Measurements from ENCODE around the gene TRAF7.
"Not testable (repeated sequence)": the region's sequence is repeated elsewhere in the genome, so short reads cannot be mapped to it uniquely, and the experiment has no call there.

The TRAF7 gene

DNA sequence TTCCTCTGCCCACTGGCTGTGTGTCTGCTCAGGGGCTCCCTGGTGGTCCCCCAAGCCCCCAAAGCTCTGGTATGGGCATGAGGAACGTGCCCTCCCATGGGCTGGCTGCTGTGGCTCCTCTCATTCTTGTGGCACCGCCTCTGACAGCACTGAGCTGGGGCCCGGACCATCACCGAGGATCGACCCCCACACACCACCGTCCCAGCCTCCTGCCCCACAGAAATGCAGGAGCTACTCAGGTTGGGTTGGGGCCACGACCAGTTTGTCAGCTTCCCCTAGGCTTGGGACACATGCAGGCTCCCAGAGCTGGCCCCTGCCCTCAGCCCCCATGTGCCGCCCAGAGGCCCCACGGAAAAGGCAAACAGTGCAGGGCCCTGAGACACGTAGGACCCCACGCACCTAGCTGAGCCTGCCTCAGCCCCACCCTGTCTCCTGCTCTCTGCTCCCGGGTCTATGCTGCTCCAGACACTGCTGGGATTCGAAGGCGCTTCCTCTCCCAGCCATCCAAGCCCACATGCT lies 44.1 kb downstream of the TRAF7 start:
- DNase-seq (ENCODE audit: low read depth) = no peak

DNA sequence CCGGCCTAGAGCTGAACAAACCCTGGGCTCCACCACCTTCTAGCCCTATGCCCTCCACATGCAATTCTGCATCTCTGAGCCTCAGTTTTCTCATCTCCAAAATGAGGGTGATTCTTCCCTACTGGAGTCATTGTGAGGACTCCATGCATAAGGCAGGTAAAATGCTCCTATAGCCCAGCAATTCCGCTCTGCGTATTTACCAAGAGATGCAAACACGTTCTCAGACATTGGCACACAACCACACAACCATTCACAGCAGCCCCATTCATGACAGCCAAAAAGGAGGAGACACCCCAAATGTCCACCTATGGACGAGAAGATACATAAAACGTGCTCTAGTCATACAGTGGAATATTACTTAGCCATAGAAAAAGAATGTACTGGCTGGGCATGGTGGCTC lies 44.7 kb downstream of the TRAF7 start:
- DNase-seq (ENCODE audit: low read depth) = no peak

DNA sequence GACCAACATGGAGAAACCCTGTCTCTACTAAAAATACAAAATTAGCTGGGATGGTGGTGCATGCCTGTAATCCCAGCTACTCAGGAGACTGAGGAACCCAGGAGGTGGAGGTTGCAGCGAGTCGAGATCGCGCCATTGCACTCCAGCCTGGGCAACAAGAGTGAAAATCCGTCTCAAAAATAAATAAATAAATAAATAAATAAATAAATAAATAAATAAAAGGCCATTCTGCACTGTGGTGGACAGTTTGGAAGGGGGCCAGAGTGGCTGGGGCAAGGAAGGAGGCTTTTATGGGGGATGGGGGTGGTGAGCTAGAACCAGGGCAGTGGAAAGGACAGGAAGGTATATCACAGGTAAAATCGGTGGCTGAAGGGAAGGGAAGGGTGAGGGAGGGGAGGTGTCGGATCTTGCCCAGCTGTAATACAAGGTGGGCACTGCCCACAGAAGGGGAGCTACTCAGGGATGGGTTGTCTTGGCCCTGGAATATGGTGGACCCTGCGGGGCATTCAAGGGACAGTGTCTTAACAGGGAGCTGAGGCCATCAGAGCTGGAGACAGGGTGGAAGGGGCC lies 47.6 kb downstream of the TRAF7 start:
- DNase-seq (ENCODE audit: low read depth) = not testable (repeated sequence)

DNA sequence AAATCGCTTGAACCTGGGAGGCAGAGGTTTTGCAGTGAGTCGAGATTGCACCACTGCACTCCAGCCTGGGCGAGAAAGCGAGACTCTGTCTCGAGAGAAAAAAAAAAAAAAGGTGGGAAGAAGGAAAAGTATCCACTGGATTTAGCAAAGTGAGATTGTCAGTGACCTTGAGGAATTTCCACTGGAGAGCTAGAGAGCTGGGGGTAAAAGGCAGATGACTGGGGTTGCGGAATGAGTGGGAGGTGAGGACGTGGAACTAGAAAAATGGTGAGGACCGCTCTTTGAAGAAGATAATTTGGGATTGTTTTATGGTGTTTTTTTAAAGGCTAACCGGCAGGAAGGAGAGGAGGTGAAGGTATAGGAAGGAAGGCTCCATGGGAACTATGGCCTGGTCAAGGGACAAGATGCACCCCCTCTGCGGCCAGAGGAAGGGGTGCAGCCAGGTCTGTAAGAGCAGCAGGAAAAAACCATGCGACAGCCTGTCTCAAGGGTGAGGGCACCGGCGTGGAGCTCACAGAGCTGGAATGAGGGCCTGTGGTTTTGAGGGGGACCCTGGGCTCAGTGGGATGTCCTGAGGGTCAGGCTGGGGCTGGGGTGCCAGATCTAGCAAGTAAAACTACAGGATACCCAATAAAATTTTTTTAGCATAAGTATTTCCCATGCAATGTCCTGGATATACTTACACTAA lies 49.0 kb downstream of the TRAF7 start:
- no peak for DNase-seq (ENCODE audit: low read depth)

DNA sequence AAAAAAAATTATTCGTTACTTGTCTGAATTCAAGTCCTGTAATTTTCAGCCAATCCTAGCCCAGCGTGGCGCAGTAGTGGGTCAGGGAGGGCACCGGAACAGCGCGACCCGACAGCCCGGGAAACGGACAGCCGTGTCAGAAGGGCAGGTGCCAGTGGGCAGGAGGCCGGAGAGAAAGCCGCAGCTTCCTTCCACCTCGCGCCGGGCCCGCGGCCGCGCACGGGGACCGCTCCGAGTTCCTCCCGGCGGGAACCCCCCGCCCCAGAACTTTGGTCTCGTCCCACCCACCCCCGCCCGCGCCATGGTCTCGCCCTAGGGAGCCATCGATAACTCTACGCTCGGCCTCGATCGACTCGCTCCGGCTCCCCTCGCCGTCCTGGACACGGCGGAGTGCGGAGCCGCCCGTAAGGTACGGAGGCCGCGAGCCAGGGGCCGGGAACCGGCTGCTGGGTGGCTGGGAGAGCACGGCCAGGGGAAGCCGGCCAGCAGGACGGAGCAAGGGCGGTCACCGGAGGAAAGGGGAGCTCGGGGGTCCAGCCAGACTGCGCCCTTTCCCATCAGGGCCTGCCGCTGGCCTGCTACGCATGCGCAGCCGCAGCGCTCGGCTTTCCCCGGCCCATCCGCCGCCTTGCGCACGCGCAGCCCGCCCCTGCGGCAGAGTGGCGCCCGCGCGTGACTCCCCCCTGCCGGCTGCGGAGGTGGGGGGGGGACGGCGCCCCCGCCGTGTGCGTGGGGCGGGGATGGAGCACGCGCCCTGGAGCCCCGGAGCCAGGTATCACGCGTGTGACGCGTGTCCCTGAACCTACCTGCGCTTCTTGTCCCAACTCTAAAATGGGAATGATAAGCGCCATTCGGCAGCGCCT lies 49.8 kb downstream of the TRAF7 start, which contains the start of gene MLST8:
Gene MLST8 (plus strand): TSS at position 351 of the 863 bp plus-strand sequence. CDS start 632 bp downstream, outside the sequence.
- peak; percentile 85 for DNase-seq (ENCODE audit: low read depth)

DNA sequence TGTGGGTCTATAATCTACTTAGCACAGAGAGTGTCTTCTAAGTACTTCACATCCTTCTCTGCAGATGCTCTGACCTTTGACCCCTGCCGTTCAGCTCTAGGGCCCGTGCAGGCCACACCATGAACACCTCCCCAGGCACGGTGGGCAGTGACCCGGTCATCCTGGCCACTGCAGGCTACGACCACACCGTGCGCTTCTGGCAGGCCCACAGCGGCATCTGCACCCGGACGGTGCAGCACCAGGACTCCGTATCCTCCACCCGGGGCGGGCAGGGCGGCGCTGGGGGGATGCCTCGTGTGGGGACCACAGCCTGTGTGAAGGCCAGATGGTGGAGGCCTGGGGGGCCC lies 50.4 kb downstream of the TRAF7 start:
- no peak for DNase-seq (ENCODE audit: low read depth)

DNA sequence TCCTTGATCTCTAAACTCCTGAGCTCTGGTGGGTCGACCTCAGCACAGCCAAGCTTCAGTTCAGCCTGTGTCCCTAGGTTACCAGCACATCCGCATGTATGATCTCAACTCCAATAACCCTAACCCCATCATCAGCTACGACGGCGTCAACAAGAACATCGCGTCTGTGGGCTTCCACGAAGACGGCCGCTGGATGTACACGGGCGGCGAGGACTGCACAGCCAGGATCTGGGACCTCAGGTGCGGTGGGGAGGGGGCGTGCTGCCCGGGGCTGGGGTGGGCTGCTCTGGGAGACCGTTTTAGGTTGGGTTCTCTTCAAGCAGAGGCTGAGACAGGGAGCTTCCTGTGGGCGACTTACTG lies 50.8 kb downstream of the TRAF7 start:
- no peak for DNase-seq (ENCODE audit: low read depth)

DNA sequence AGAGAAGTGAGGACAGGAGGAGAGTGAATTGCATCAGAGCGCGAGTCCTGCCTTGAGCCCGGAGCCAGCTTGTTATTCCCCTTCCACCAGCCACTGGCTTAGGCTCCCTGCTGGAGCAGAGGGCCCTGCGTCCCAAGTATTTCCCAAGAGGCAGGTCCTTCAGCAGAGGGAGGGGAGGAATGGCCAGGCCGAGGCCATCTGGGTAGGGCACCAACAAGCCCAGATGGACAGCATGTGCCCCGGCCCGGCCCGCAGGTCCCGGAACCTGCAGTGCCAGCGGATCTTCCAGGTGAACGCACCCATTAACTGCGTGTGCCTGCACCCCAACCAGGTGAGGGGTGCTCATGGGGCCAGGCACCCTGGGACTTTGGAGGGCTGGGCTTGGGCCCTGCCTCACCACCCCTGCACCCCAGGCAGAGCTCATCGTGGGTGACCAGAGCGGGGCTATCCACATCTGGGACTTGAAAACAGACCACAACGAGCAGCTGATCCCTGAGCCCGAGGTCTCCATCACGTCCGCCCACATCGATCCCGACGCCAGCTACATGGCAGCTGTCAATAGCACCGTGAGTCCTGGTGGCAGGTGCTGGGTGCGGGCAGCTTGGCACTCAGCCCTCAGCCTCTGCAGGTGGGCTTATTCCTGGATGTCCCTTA lies 51.3 kb downstream of the TRAF7 start:
- no peak for DNase-seq (ENCODE audit: low read depth)

DNA sequence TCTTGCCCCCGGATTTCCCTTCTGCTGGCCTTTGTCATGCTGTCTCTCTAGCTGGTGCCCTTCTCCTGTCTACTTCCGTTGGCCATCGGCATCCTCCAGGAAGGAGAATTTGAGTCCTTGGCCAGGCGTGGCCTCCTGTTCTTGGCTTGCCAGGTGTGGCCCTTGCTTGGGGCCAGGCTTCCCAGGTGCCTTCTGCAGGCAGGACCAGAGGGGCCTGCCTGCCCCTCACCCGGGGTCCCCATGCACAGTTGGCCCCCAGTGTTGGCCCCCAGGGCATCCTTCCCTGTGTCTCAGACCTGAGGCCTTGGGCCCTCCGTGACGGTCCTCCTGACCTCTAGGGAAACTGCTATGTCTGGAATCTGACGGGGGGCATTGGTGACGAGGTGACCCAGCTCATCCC lies 52.3 kb downstream of the TRAF7 start:
- DNase-seq (ENCODE audit: low read depth) = no peak

DNA sequence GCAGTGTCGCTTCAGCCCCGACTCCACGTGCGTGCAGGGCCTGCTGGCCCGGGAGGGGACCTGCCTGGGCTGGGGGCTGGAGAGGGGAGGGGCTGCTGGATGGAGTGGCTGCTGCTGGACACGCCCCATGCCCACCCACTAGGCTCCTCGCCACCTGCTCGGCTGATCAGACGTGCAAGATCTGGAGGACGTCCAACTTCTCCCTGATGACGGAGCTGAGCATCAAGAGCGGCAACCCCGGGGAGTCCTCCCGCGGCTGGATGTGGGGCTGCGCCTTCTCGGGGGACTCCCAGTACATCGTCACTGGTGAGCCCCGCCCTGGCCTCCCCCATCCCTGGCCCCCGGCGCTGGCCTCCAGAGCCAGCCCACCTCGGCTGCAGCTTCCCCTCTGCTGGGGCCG lies 52.7 kb downstream of the TRAF7 start:
- no peak for DNase-seq (ENCODE audit: low read depth)

DNA sequence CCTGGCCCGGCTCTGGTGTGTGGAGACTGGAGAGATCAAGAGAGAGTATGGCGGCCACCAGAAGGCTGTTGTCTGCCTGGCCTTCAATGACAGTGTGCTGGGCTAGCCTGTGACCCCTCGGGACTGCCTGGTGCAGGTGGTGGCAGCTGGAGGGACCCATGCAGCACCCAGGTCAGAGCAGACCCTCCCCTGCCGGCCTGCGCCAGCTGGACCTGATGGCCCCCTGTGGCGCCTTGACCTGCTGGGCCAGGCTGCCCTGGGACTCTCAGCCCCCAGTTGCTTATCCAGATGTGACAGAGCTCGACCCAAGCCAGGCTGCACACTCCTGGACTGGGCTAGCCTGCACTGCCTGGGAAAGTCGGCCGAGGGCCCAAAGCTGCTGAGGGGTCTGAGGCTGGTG lies 53.2 kb downstream of the TRAF7 start:
- DNase-seq (ENCODE audit: low read depth) = no peak

DNA sequence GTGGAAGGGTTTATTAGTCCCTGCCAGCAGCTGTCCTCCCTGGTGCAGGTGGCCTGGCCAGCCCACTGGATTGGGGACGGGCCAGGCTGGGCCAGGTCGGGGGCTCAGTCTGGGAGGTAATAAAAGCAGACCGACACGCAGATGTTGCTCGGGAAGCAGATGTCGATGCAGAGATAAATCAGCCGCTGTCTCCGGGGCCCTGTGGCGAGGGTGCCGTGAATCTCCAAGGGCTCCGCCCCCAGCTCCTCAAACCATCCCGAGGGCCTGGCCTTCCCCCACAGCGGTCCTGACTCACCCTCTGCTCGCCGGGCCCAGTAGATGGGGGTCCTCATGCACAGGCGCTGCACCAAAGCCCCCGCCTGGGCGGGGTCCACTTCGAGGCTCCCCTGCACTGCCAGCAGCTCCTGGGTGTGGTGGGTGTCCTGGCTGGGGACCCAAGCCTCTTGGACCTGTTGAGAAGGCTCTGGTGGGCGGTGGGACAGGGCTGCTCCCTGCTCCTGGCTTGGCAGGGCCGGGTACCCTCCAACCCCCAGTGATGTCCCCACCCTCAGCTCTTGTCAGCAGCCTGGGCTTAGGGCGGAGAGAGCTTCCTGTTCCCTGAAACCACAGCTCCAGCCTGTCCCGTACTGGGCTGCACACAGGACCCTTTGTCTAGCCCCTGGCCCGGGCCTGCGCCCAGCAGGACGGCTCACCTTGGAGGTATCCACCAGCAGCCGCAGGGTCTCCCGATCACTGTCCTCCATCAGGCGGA lies 53.9 kb downstream of the TRAF7 start:
- no peak for DNase-seq (ENCODE audit: low read depth)

DNA sequence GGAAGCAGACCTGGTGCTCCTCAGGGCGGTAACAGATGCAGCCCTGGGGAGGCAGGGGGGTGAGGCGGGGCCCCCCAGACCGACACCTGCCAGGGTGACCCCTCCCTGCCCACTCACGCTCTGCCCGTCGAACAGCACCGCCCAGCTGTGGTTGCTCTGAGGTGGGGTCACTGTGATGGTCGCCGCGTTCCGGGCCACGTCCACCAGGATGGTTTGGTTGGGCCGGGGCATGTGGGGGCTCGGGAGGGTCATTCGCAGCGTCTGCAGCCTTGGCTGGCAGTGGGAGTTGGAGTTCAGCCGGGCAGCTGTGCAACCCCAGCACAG lies 54.4 kb downstream of the TRAF7 start:
- DNase-seq (ENCODE audit: low read depth) = no peak

DNA sequence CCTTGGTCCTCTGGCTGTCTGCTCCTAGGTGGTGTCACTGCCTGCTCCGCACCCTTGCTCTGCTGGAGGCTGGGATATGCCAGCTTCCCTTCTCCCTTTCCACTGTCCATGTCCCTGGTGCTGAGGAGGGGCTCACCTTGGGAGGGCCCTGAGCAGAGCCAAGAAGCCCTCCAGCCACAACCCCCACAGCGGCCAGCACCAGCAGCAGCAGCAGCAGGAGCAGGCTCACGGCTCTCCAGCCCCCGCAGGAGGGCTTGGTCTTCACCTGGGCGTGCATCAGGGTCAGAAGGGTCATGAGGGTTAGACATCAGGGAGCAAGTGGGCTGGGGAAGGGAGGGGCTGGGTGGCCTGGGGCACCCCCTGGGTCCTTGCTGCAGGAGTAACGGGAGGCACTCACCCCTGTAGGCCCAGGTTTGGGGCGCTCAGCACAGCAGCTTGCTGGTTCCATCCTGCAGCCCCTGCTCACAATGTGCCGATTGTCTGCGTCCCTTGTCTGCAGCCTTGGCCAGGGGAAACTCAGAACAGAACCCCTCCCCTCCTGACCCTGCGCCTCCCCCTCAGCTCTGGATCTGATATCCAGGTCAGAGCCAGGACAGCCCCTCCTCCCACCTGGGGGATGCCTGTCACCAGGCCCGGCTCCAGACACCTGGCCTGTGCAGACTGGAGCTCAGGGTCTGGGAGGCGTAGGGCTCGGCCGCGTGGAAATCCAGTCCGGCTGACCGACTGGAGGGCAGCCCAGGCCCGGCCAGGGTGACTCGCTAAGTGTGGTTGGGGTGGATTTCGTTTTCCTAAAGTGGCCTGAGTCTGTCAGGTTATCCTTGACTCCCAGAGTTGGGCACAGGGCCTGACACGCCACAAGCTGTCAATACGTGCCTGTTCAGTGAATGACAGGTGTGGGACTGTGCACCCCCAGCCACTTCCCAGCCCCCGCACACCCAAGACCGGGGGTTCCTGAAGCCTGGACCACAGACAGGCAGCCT lies 55.1 kb downstream of the TRAF7 start, which contains the start of gene BRICD5:
Gene BRICD5 (minus strand): TSS at position 478 of the 980 bp plus-strand sequence. CDS start 30 bp downstream, at position 448.
- no peak for DNase-seq (ENCODE audit: low read depth)

DNA sequence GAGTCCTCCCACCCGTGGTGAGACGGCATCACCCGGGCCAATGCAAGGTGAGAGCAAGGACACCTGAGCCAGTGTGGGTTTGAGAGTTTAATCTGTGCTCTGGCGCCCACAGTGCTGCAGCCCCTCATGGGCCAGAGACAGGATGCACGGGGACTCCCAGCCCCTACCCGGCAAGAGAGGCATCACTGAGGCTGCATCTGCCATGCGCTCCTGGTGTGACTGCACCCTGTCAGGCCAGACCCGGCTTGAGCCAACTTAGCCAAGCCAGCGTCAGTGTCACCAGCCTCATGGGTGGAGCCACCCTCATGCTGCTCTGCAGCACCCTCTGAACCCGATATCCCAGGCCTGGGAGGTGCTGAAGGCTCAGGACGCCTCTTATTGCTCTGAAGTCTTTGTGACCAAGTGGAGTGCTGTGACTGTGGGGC lies 56.4 kb downstream of the TRAF7 start:
- DNase-seq (ENCODE audit: low read depth) = no peak

DNA sequence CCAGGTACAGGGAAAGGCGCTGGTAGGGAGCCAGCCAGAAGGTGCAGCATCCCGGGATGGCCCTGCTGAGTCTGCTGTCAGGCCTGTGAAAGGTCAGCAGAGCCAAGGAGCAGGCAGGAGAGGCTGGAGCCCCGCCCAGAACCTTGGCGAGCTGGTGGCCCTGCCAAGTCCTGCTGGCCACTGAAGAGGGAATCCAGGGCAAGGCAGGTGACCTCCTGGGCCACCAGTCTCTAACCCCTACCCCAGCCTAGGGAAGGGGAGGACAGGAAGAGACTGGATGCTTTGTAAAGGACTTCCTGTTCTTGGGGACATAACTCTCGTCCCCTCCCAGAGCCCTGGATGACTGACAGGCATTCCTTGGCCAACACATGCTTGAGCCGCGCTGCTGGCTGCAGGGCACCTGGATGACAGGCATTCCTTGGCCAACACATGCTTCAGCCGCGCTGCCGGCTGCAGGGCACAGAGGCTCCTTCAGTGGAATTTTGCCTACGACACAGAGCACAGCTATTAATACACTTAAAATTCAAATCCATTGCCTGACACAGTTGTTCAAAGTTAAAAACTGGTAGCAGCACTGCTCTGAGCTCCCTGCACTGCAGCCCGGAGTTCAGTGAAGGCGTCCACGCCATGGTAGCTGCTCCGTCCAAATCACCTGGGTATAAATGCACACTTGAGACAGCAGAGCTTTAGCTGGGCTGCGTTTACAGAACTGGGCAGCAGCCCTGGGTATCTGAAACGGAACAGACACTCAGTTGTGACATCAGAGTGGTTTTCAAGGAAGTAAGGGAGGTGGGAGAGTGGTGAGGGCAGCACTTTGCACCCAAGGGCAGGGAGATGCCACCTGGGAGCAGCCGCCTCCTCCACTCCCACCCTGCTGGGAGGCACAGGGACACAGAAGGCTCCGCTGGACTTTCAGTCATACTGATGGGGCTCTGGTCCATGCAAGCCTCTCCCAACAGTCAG lies 57.1 kb downstream of the TRAF7 start:
- DNase-seq (ENCODE audit: low read depth) = no peak

DNA sequence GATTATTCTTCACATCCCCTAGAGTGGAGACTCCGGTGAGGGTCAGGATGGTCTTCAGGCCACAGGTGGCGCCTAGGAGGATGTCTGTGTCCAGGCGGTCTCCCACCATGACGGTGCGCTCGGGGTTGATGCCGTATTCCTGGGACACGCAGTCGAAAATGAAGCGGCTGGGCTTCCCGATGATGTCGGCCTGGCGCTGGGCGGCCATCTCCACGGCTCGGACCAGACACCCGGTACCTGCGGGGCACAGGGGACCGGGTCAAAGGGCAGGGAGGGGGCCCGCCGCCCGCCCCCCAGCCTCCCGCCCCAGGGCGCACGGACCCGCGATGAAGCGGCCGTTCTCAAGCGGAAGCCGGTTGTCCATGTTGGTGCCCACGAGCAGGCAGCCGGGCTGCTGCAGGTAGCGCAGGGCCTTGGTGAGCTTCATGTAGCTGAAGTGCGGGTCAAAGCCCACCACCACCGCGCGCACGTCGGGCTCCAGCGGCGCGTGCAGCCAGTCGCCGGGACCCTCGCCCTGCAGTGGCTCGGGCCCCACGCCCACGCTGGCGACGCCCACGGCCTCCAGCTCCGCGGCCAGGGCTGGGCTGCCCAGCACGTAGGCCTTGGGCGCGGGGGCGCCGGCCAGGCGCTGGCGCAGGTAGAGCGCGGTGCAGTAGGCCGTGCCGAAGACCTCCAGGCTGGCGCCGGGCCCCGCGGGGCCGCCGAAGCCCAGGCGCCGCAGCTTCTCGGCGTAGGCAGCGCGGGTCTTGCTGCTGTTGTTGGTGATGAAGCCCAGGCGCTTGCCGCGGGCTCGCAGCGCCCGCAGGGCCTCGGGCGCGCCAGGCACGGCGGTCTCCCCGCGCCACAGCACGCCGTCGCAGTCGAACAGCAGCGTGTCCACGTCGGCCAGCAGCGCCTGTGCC lies 58.5 kb downstream of the TRAF7 start:
- peak; percentile 37 for DNase-seq (ENCODE audit: low read depth)

DNA sequence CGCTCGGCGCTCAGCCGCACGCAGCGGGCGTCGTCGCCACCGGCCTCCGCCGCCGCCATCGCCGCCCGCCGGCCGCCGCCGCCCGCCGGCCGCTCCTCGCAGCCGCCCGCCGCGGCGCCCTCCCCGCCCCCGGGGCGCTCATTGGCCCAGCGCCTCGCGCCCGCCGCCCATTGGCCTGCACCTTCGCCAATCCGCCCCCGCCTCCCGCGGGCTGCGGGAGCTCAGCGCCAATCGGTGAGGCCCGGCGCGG lies 59.1 kb downstream of the TRAF7 start, which contains the start of gene PGP:
Gene PGP (minus strand): TSS at position 122 of the 250 bp plus-strand sequence. CDS start 63 bp downstream, at position 59.
- no peak for DNase-seq (ENCODE audit: low read depth)
